Gastrocnemius medialis (tissue), 4 donors: Measurements from ENCODE around the gene ZNF571.

ENCODE experiments used
- CTCF ChIP-seq, 5 experiments: fragments of 450-650 bp in 3 of 5; fragments of 200-600 bp in 2 of 5; sonication (generic) in 2 of 5; IDR thresholded peaks in 4 of 5; conservative IDR thresholded peaks in 1 of 5; 1 replicate in 4 of 5; 2 replicates in 1 of 5; pipeline ENCODE4 v1.5.1; 2016 to 2019; ENCODE audit warnings: antibody characterized with exemption in 5 of 5, mild to moderate bottlenecking in 3 of 5, moderate library complexity in 3 of 5
- POLR2A ChIP-seq, 2 donors: fragments of 450-650 bp; IDR thresholded peaks; one replicate each; pipeline ENCODE4 v1.6.1; 2017; ENCODE audit warnings: antibody characterized with exemption in 2 of 2, mild to moderate bottlenecking in 2 of 2, moderate library complexity in 2 of 2

- TF ChIP-seq CTCF (IDR thresholded peaks at IDR 0.05 in 4 of 5, conservative IDR thresholded peaks at IDR 0.05 in 1 of 5) (no peak), POLR2A (IDR thresholded peaks at IDR 0.05) (no peak)
These were observed 29.3 kb downstream of the ZNF571 start for GRCh38 chr19:37565370-37565669.
